IMR-90 (cell line): ENCODE data around the gene ALDH1B1. TPM values are rescaled to one million over a fixed set of nuclear protein-coding genes. Genes with fewer than 3 reads are reported as not detected.

Experiments used
- ATAC-seq: fragments of 200-7000 bp; cut with Tn5 transposase; 2 replicates; pipeline ENCODE4 v1.9.1; 2020; ENCODE audit warnings: low read depth, mild to moderate bottlenecking, moderate library complexity
- BruUV-seq: library from RNA; stranded (reverse); fragments of 400-500 nt; replicated peaks from 2 replicates; lab custom pipeline; 2021; lab: Mats Ljungman, UMichigan
- CTCF ChIA-PET: fragments of 300-600 bp; formaldehyde crosslinking; extraction: SDS; loops from one replicate; lab custom pipeline; 2021; ENCODE audit warnings: antibody characterized with exemption; lab: Yijun Ruan, JAX
- POLR2A ChIA-PET: fragments of 300-600 bp; sonication (Branson Sonifier 250); formaldehyde crosslinking; loops from one replicate; lab custom pipeline; 2022; ENCODE audit warnings: antibody characterized with exemption; ENCODE audit not compliant: unreplicated experiment; lab: Charles Lee
- DNase-seq: peaks from one replicate; pipeline ENCODE4 v3.0.0; 2013
- H2AFZ ChIP-seq: replicated peaks from 2 replicates; pipeline ENCODE3; 2013; ENCODE audit warnings: low read length, mild to moderate bottlenecking; ENCODE audit not compliant: poor library complexity
- H2AK5ac ChIP-seq: 2 replicates; pipeline ENCODE4 v1.6.1; 2013; ENCODE audit warnings: low read depth, low read length, inconsistent platforms
- H2AK9ac ChIP-seq: replicated peaks from 2 replicates; pipeline ENCODE3; 2013; ENCODE audit warnings: mild to moderate bottlenecking, low read depth, low read length, moderate library complexity; ENCODE audit not compliant: poor library complexity
- H2BK120ac ChIP-seq: 2 replicates; pipeline ENCODE4 v1.6.1; 2013; ENCODE audit warnings: low read depth, low read length, inconsistent platforms
- H2BK15ac ChIP-seq: 3 replicates; pipeline ENCODE4 v1.6.1; 2013; ENCODE audit warnings: low read depth, low read length, inconsistent platforms
- H2BK20ac ChIP-seq: 2 replicates; pipeline ENCODE4 v1.6.1; 2013; ENCODE audit warnings: low read depth, mild to moderate bottlenecking, inconsistent platforms, low read length, moderate library complexity
- H2BK5ac ChIP-seq: 2 replicates; pipeline ENCODE4 v1.6.1; 2013; ENCODE audit warnings: mild to moderate bottlenecking, low read depth, low read length, inconsistent platforms; ENCODE audit not compliant: poor library complexity, severe bottlenecking
- H3K14ac ChIP-seq: replicated peaks from 2 replicates; pipeline ENCODE4 v1.6.1; 2013; ENCODE audit warnings: low read depth, low read length, inconsistent platforms
- H3K18ac ChIP-seq: 2 replicates; pipeline ENCODE4 v1.6.1; 2013; ENCODE audit warnings: low read depth, low read length, control low read depth
- H3K23ac ChIP-seq: 2 replicates; pipeline ENCODE4 v1.6.1; 2013; ENCODE audit warnings: low read depth, low read length, inconsistent platforms
- H3K27ac ChIP-seq: 2 replicates; pipeline ENCODE4 v1.5.1; 2013; ENCODE audit warnings: mild to moderate bottlenecking, control low read depth, low read length; ENCODE audit not compliant: insufficient read depth
- H3K27me3 ChIP-seq: 2 replicates; pipeline ENCODE4 v1.6.1; 2013; ENCODE audit warnings: low read length; ENCODE audit not compliant: control insufficient read depth, insufficient read depth
- H3K36me3 ChIP-seq: 2 replicates; pipeline ENCODE4 v1.6.1; 2013; ENCODE audit warnings: low read length, mixed read lengths; ENCODE audit not compliant: control insufficient read depth, insufficient read depth
- H3K4ac ChIP-seq: 2 replicates; pipeline ENCODE4 v1.6.1; 2013; ENCODE audit warnings: low read depth, low read length, inconsistent platforms
- H3K4me1 ChIP-seq: 2 replicates; pipeline ENCODE4 v1.6.1; 2013; ENCODE audit warnings: low read length, mixed read lengths; ENCODE audit not compliant: control insufficient read depth, insufficient read depth
- H3K4me2 ChIP-seq: 2 replicates; pipeline ENCODE4 v1.6.1; 2013; ENCODE audit warnings: low read depth, mild to moderate bottlenecking, control low read depth, low read length, moderate library complexity
- H3K4me3 ChIP-seq: 2 replicates; pipeline ENCODE4 v1.5.1; 2013; ENCODE audit warnings: low read depth, mild to moderate bottlenecking, control low read depth, low read length, moderate library complexity; ENCODE audit not compliant: insufficient read depth
- H3K56ac ChIP-seq: 2 replicates; pipeline ENCODE4 v1.6.1; 2013; ENCODE audit warnings: low read length, inconsistent platforms; ENCODE audit not compliant: insufficient read depth; ENCODE audit errors: extremely low read depth
- H3K79me1 ChIP-seq, 2 experiments: 2 replicates each; pipeline ENCODE4 v1.6.1; 2013; ENCODE audit warnings: low read length in 2 of 2, inconsistent platforms in 1 of 2, low read depth in 1 of 2
- H3K9ac ChIP-seq: 2 replicates; pipeline ENCODE4 v1.6.1; 2013; ENCODE audit warnings: low read depth, low read length, control low read depth
- H3K9me1 ChIP-seq: 2 replicates; pipeline ENCODE4 v1.6.1; 2013; ENCODE audit warnings: low read length, inconsistent platforms; ENCODE audit not compliant: insufficient read depth
- H3K9me3 ChIP-seq: 2 replicates; pipeline ENCODE4 v1.6.1; 2013; ENCODE audit warnings: low read length; ENCODE audit not compliant: control insufficient read depth, insufficient read depth
- H4K20me1 ChIP-seq: 2 replicates; pipeline ENCODE4 v1.6.1; 2013; ENCODE audit warnings: low read length, inconsistent platforms; ENCODE audit not compliant: insufficient read depth
- H4K5ac ChIP-seq: 2 replicates; pipeline ENCODE4 v1.6.1; 2013; ENCODE audit warnings: mild to moderate bottlenecking, low read depth, low read length, control low read depth
- H4K8ac ChIP-seq, 2 experiments: 2 replicates each; pipeline ENCODE4 v1.6.1; 2013; ENCODE audit warnings: low read depth in 2 of 2, low read length in 2 of 2, control low read depth in 1 of 2, inconsistent platforms in 1 of 2
- H4K91ac ChIP-seq: 2 replicates; pipeline ENCODE4 v1.6.1; 2013; ENCODE audit warnings: low read depth, low read length, inconsistent platforms; ENCODE audit not compliant: insufficient read depth
- BHLHE40 ChIP-seq: fragments of 150-350 bp; IDR thresholded peaks from 2 replicates; pipeline ENCODE4 v1.6.1; 2016; ENCODE audit warnings: mild to moderate bottlenecking, low read depth, low read length
- MAZ ChIP-seq: IDR thresholded peaks from 2 replicates; pipeline ENCODE4 v1.6.1; 2012; ENCODE audit warnings: low read depth, mild to moderate bottlenecking, low read length, improper control_type of control experiment, moderate library complexity, borderline replicate concordance
- NFE2L2 ChIP-seq: fragments of 150-350 bp; IDR thresholded peaks from 2 replicates; pipeline ENCODE4 v1.6.1; 2016; ENCODE audit warnings: low read depth, mild to moderate bottlenecking, low read length
- POLR2A ChIP-seq: IDR thresholded peaks from 2 replicates; pipeline ENCODE4 v1.6.1; 2012; ENCODE audit warnings: mild to moderate bottlenecking, low read depth, low read length
- RAD21 ChIP-seq: IDR thresholded peaks from 2 replicates; pipeline ENCODE4 v1.6.1; 2012; ENCODE audit warnings: low read length, improper control_type of control experiment
- RFX5 ChIP-seq: IDR thresholded peaks from 2 replicates; pipeline ENCODE4 v1.8.0; 2012; ENCODE audit warnings: low read depth, mild to moderate bottlenecking, low read length, moderate library complexity
- WGBS, 2 experiments: methylation state at CpG; one replicate each; pipeline versions ENCODE4 v1.1.5 to v1.1.7; 2013; ENCODE audit warnings: missing lambda C conversion rate in 2 of 2; ENCODE audit not compliant: insufficient read length in 1 of 2; ENCODE audit errors: extremely low coverage in 2 of 2; 5-methylcytosine and 5-hydroxymethylcytosine counted together
- dilution Hi-C: fragments of 300-500 bp; cut with HindIII; formaldehyde crosslinking; loops from one replicate; pipeline ENCODE4 v1.14.3; 2018; ENCODE audit warnings: low sequenced_read_pairs; ENCODE audit not compliant: unreplicated experiment
- in situ Hi-C: fragments of 300-500 bp; cut with MboI; formaldehyde crosslinking; loops from 3 replicates; pipeline ENCODE4 v1.14.3; 2019; ENCODE audit warnings: low sequenced_read_pairs, inconsistent platforms, mixed read lengths
- intact Hi-C: fragments of 100-400 bp; cut with micrococcal nuclease; formaldehyde crosslinking; loops from 2 replicates; pipeline ENCODE4 v1.10.0; 2022
- polyA plus RNA-seq, 3 experiments: library from polyadenylated mRNA; depleted of rRNA; stranded (reverse); fragments of >200 nt; gene quantifications; 2 replicates each; pipeline ENCODE4 v1.2.3, GENCODE V29; 2012; ENCODE audit warnings: low replicate concordance in 1 of 3
- total RNA-seq: library from RNA; depleted of rRNA; stranded (reverse); fragments of >200 nt; gene quantifications from 2 replicates; pipeline ENCODE4 v1.2.3, GENCODE V29; 2012
- TF ChIP-seq, protein P1 (sequence below): fragments of 150-350 bp; IDR thresholded peaks from 2 replicates; pipeline ENCODE4 v1.6.1; 2017; ENCODE audit warnings: mild to moderate bottlenecking, antibody characterized with exemption, low read length, low read depth

Gene ALDH1B1
- total and polyA plus RNA-seq, 2 of the 4 experiments (the other 2 are of a cell fraction), result 29.6 to 37.6 TPM

DNA sequence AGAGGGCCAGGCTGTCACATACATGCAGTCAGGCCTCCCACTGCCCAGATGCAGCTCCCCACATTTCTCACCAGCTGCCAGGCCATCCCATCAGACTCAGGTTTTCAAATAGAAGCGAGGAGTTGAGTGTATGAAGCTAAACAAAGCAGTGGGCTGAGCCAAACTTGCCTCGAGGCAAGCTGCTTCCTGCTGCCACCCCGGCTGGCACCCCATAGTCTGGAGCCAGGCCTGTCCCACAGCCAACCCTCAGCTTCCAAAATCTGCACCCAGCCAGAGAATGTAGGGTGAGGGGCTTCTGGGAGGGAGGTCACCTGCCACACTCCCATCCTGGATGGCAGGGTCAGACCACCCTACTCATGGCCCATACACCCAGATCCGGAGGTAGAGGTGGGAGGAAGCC lies 22.3 kb upstream of the ALDH1B1 start:
- no peak for ATAC-seq
- no peak overlapping the region for H3K4me2 ChIP-seq
- no peak overlapping the region for H3K56ac ChIP-seq
- H2BK120ac ChIP-seq, result no peak overlapping the region
- ChIA-PET CTCF (interaction anchor here (1.5 kb wide), 1 partner anchor 31 kb away, joined by 3 read pairs; no protein-coding TSS in a partner anchor), POLR2A (no interaction called here)
- H3K23ac ChIP-seq, result no peak overlapping the region
- dilution Hi-C loops (no loop called here), intact Hi-C loops (no loop called here), in situ Hi-C loops (loop anchor here (25.0 kb wide), 1 partner anchor 883 kb away; the partner anchor contains the start of gene POLR1E)
- WGBS, 2 experiments, result no CpG with 5 or more reads among the region's 4 CpGs
- BruUV-seq, result no TSS peak
- H4K91ac ChIP-seq, result no peak overlapping the region
- H2BK15ac ChIP-seq, result no peak overlapping the region
- H3K18ac ChIP-seq, result no peak overlapping the region
- H2AK5ac ChIP-seq, result no peak overlapping the region
- no peak overlapping the region for H2AFZ ChIP-seq
- no peak for DNase-seq
- H3K9me1 ChIP-seq, result no peaks in the 10 kb centered on the region
- peaks cover 53% of the 10 kb centered on the region for H3K27me3 ChIP-seq
- H3K14ac ChIP-seq, result no peak overlapping the region
- no peak overlapping the region for H3K27ac ChIP-seq
- H4K20me1 ChIP-seq, result no peaks in the 10 kb centered on the region
- H3K79me1 ChIP-seq, result no peaks in the 10 kb centered on the region
- H3K4me1 ChIP-seq, result no peaks in the 10 kb centered on the region
- no peak overlapping the region for H3K4me3 ChIP-seq
- no peak for TF ChIP-seq POLR2A
- no peak for TF ChIP-seq MAZ
- no peak for TF ChIP-seq BHLHE40
- TF ChIP-seq RAD21, result no peak
- TF ChIP-seq NFE2L2, result no peak
- TF ChIP-seq, protein P1, sequence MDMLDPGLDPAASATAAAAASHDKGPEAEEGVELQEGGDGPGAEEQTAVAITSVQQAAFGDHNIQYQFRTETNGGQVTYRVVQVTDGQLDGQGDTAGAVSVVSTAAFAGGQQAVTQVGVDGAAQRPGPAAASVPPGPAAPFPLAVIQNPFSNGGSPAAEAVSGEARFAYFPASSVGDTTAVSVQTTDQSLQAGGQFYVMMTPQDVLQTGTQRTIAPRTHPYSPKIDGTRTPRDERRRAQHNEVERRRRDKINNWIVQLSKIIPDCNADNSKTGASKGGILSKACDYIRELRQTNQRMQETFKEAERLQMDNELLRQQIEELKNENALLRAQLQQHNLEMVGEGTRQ, result no peak
- TF ChIP-seq RFX5, result no peak
- no peak overlapping the region for H4K5ac ChIP-seq
- H3K9me3 ChIP-seq, result no peaks in the 10 kb centered on the region
- H3K9ac ChIP-seq, result no peak overlapping the region
- no peak overlapping the region for H2BK5ac ChIP-seq
- no peak overlapping the region for H2BK20ac ChIP-seq
- no peak overlapping the region for H2AK9ac ChIP-seq
- H3K36me3 ChIP-seq, result no peaks in the 10 kb centered on the region
- H3K4ac ChIP-seq, result no peak overlapping the region
- no peak overlapping the region for H4K8ac ChIP-seq
